Stimulated activated CD8-positive, alpha-beta memory T cell treated with anti-CD3 and anti-CD28 coated beads, Interleukin-12 subunit alpha, Interleukin-12 subunit beta, amount 100 ng/mL, for 24 hours (primary cell): ENCODE measurements around the gene CEP104.

Source experiments
- DNase-seq: peaks from one replicate; pipeline ENCODE4 v3.0.0-alpha.2; 2020; ENCODE audit errors: extremely low read depth

CEP104 gene

GRCh38 chr1:3894626-3895278, 37.7 kb upstream of the CEP104 start:
- DNase-seq: no peak

GRCh38 chr1:3893190-3893589, 36.2 kb upstream of the CEP104 start:
- DNase-seq: no peak

- no peak for DNase-seq
These were observed 35.7 kb upstream of the CEP104 start for GRCh38 chr1:3892748-3893147.

GRCh38 chr1:3891329-3891865, 34.4 kb upstream of the CEP104 start:
- no peak for DNase-seq

- DNase-seq: no peak
These were observed 33.6 kb upstream of the CEP104 start for GRCh38 chr1:3890389-3891328.

GRCh38 chr1:3889936-3890335, 32.9 kb upstream of the CEP104 start:
- DNase-seq: no peak

GRCh38 chr1:3888301-3888700, 31.3 kb upstream of the CEP104 start:
- DNase-seq: no peak

- DNase-seq: no peak
These were observed 29.7 kb upstream of the CEP104 start for GRCh38 chr1:3886691-3887090.

- no peak for DNase-seq
These were observed 29.2 kb upstream of the CEP104 start for GRCh38 chr1:3886106-3886670.

- no peak for DNase-seq
These were observed 28.6 kb upstream of the CEP104 start for GRCh38 chr1:3885611-3886010.

GRCh38 chr1:3884966-3885365, 28.0 kb upstream of the CEP104 start:
- DNase-seq: no peak

GRCh38 chr1:3883194-3883925, 26.3 kb upstream of the CEP104 start:
- no peak for DNase-seq

- no peak for DNase-seq
These were observed 24.1 kb upstream of the CEP104 start for GRCh38 chr1:3881193-3881480.

- no peak for DNase-seq
These were observed 23.6 kb upstream of the CEP104 start for GRCh38 chr1:3880429-3881192.

GRCh38 chr1:3879787-3880428, 22.9 kb upstream of the CEP104 start:
- no peak for DNase-seq

GRCh38 chr1:3879099-3879498, 22.1 kb upstream of the CEP104 start:
- no peak for DNase-seq

GRCh38 chr1:3876716-3877115, 19.7 kb upstream of the CEP104 start:
- DNase-seq: no peak

GRCh38 chr1:3874736-3875135, 17.7 kb upstream of the CEP104 start:
- DNase-seq: no peak

- no peak for DNase-seq
These were observed 15.5 kb upstream of the CEP104 start for GRCh38 chr1:3872546-3872945.

- no peak for DNase-seq
These were observed 14.4 kb upstream of the CEP104 start for GRCh38 chr1:3871451-3871805.

GRCh38 chr1:3869751-3870301, 12.8 kb upstream of the CEP104 start:
- no peak for DNase-seq
